ENCODE data around the gene GABRD. TPM values are rescaled to one million over a fixed set of nuclear protein-coding genes. Genes with fewer than 3 reads are reported as not detected.

Gene GABRD
- total and polyA plus RNA-seq, 10 of the 15 experiments (the other 5 are each of a cell fraction or from before 2014, with no cell fraction given), result not detected

DNA sequence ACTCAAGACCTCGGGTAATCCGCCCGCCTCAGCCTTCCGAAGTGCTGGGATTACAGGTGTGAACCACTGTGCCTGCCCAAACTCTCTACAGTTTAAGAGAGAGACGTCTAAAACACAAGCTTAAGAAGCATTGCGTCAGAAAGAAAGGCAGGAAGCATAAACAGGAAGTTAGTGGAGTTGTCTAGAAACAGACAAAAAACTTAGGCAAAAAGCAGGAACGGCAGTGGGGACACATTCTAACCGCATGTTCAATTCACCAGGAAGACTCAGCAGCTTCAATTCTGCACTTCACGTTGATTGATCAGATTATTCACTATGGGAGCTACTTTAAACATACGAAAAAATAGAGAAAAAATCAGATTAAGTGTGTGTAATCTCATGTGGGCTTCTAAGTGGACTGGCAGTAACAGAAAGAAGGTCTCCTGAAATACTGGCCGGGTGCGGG lies 22.9 kb upstream of the GABRD start:
- SMC1A ChIA-PET (ENCODE audit: uncharacterized antibody, unreplicated experiment), result interaction anchor here (0.5 kb wide), 1 partner anchor 278 kb away, joined by 3 read pairs; no protein-coding TSS in a partner anchor
- no peak overlapping the region for H3K4me2 ChIP-seq (ENCODE audit: control insufficient read depth, insufficient read depth)
- H3K4me3 ChIP-seq, result no peak overlapping the region
- CTCF ChIA-PET, result no interaction called here
- in situ Hi-C loops (cut with MboI) (no loop called here), intact Hi-C loops (cut with micrococcal nuclease; ENCODE audit: unreplicated experiment) (no loop called here)
- no peaks in the 10 kb centered on the region for H3K4me1 ChIP-seq (ENCODE audit: control insufficient read depth, insufficient read depth, low read length)
- H4K20me1 ChIP-seq (ENCODE audit: control insufficient read depth, insufficient read depth), result no peaks in the 10 kb centered on the region
- no TSS peak for BruUV-seq (replicated peaks)
- ATAC-seq (no peak), FAIRE-seq (no peak), DNase-seq (ENCODE audit: low read depth, low spot score) (no peak)
- no peaks in the 10 kb centered on the region for H3K27me3 ChIP-seq (replicated peaks in 1 of 2; ENCODE audit: control insufficient read depth in 2 of 2, insufficient read depth in 2 of 2, low read length in 1 of 2)
- no peak overlapping the region for H2AFZ ChIP-seq (ENCODE audit: control insufficient read depth, low read depth, low read length)
- WGBS (ENCODE audit: insufficient coverage, insufficient replicate concordance, low lambda C conversion rate, missing lambda C conversion rate), result 68% methylated on average over 12 of the region's 12 CpGs
- H3K36me3 ChIP-seq (ENCODE audit: control insufficient read depth in 2 of 2, insufficient read depth in 2 of 2, low read length in 1 of 2), result no peaks in the 10 kb centered on the region
- H3K9ac ChIP-seq (ENCODE audit: control insufficient read depth, insufficient read depth, low read length), result no peak overlapping the region
- H3K9me3 ChIP-seq (replicated peaks; ENCODE audit: control insufficient read depth, insufficient read depth, low read length), result no peaks in the 10 kb centered on the region
- no peaks in the 10 kb centered on the region for H3K79me2 ChIP-seq (ENCODE audit: control insufficient read depth, insufficient read depth, low read length)
- RAD21 ChIA-PET (ENCODE audit: unreplicated experiment), result no interaction called here
- no peak overlapping the region for H3K27ac ChIP-seq (ENCODE audit: control insufficient read depth, insufficient read depth)
- TF ChIP-seq HDAC6 (IDR thresholded peaks at IDR 0.05; ENCODE audit: unreplicated experiment) (no peak), ZNF24 (IDR thresholded peaks at IDR 0.05) (no peak), CBFB (IDR thresholded peaks at IDR 0.05; ENCODE audit: low read depth) (no peak), BHLHE40 (IDR thresholded peaks at IDR 0.05; ENCODE audit: borderline replicate concordance in 1 of 2, low read depth in 2 of 2, low read length in 1 of 2) (no peak), EGR1 (IDR thresholded peaks at IDR 0.05; ENCODE audit: borderline replicate concordance in 1 of 2, low read depth in 2 of 2, low read length in 2 of 2) (no peak), STAT3 (IDR thresholded peaks at IDR 0.05; ENCODE audit: low read depth, low read length) (no peak), SIN3A (IDR thresholded peaks at IDR 0.05; ENCODE audit: low read depth, low read length) (no peak)
- TF ChIP-seq, protein P1, sequence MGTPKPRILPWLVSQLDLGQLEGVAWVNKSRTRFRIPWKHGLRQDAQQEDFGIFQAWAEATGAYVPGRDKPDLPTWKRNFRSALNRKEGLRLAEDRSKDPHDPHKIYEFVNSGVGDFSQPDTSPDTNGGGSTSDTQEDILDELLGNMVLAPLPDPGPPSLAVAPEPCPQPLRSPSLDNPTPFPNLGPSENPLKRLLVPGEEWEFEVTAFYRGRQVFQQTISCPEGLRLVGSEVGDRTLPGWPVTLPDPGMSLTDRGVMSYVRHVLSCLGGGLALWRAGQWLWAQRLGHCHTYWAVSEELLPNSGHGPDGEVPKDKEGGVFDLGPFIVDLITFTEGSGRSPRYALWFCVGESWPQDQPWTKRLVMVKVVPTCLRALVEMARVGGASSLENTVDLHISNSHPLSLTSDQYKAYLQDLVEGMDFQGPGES (IDR thresholded peaks at IDR 0.05), result no peak
- TF ChIP-seq, protein P2, sequence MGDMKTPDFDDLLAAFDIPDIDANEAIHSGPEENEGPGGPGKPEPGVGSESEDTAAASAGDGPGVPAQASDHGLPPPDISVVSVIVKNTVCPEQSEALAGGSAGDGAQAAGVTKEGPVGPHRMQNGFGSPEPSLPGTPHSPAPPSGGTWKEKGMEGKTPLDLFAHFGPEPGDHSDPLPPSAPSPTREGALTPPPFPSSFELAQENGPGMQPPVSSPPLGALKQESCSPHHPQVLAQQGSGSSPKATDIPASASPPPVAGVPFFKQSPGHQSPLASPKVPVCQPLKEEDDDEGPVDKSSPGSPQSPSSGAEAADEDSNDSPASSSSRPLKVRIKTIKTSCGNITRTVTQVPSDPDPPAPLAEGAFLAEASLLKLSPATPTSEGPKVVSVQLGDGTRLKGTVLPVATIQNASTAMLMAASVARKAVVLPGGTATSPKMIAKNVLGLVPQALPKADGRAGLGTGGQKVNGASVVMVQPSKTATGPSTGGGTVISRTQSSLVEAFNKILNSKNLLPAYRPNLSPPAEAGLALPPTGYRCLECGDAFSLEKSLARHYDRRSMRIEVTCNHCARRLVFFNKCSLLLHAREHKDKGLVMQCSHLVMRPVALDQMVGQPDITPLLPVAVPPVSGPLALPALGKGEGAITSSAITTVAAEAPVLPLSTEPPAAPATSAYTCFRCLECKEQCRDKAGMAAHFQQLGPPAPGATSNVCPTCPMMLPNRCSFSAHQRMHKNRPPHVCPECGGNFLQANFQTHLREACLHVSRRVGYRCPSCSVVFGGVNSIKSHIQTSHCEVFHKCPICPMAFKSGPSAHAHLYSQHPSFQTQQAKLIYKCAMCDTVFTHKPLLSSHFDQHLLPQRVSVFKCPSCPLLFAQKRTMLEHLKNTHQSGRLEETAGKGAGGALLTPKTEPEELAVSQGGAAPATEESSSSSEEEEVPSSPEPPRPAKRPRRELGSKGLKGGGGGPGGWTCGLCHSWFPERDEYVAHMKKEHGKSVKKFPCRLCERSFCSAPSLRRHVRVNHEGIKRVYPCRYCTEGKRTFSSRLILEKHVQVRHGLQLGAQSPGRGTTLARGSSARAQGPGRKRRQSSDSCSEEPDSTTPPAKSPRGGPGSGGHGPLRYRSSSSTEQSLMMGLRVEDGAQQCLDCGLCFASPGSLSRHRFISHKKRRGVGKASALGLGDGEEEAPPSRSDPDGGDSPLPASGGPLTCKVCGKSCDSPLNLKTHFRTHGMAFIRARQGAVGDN (IDR thresholded peaks at IDR 0.05), result no peak
- TF ChIP-seq, protein P3, sequence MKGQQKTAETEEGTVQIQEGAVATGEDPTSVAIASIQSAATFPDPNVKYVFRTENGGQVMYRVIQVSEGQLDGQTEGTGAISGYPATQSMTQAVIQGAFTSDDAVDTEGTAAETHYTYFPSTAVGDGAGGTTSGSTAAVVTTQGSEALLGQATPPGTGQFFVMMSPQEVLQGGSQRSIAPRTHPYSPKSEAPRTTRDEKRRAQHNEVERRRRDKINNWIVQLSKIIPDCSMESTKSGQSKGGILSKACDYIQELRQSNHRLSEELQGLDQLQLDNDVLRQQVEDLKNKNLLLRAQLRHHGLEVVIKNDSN (IDR thresholded peaks at IDR 0.05; ENCODE audit: borderline replicate concordance, extremely low read length, insufficient read depth, low read depth, low read length), result no peak
- TF ChIP-seq, protein P4, sequence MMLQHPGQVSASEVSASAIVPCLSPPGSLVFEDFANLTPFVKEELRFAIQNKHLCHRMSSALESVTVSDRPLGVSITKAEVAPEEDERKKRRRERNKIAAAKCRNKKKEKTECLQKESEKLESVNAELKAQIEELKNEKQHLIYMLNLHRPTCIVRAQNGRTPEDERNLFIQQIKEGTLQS (IDR thresholded peaks at IDR 0.05; ENCODE audit: borderline replicate concordance, extremely low read depth, low read depth, low read length), result no peak
- POLR2A ChIA-PET, result no interaction called here

Data from GM12878 (cell line).